ENCODE data around the gene UBE2C.
"Not testable (repeated sequence)": the region's sequence is repeated elsewhere in the genome, so short reads cannot be mapped to it uniquely, and the experiment has no call there.

UBE2C gene

DNA sequence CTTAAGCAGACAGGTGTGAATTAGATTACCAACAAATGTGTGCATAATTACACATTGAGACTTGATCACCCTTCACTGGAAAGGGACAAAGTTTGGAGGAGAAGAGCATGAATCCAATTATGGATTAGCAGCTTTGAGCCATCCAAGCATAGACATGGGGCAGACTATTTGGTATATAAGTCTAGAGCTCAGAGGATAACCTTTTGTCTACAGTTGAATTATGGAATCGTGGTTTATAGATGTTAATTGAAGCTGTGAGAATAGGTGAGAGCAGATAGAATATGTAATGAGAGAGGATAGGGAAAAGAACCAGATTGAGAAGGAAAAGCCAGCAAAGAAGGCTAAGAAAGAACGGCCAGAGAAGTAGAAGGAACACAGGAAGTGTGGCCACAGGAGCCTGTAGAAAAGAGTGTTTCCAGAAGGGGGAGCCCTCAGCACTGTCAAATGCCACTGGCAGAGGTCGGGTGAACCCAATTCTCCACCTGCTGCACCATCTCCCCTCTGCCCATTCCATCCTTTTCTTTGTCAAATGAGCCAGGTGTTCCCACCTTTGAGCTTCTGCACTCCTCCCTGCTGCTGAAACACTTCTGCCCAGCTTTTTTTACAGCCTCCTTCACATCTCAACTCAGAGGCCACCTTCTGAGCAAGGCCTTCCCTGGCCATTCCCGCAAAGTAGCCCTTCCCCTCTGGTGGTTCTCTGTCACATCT, 13.4 kb upstream of the UBE2C start:
- DNase-seq = peak; percentile 67 to 77 (median 73)

DNA sequence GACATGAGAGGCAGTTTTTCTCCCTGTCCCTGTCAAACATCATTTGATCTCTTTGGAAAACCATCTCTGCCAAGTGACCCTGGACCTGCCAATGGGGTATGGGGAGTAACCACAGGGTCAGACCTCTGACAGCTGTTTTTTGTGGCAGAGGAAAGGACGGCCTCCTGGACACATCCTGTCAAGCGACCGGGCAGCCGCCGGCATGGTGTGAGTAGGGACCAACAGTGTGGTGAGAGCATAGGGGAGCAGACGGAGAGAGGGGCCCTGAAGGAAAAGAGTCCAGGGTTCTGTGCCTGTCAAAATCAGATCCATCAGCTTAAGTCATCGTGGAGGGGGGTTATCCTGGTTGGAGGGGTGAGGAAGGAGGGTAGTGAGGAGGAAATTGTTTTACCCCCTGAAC, 10.6 kb upstream of the UBE2C start:
- DNase-seq = no peak

- DNase-seq = no peak
Measured at GRCh38 chr20:45810191-45810970, 2.1 kb upstream of the UBE2C start.

DNA sequence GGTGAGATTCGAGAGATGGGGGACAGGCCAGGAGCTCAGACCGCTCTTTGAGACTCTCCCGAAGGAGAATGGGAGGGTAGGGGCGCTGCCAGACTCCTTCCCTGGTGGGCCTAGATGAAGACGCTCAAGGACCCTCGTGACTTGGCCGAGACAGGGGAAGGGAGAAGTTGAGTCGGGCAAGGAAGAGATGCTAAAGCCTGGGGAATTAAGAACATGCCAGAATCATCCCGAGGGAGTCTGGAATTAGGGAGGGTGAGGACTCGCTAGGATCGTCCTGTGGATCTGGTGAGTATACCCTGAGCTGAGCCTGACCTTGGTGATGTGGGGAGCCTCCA, 529 bp downstream of the UBE2C start:
- no peak for DNase-seq

DNA sequence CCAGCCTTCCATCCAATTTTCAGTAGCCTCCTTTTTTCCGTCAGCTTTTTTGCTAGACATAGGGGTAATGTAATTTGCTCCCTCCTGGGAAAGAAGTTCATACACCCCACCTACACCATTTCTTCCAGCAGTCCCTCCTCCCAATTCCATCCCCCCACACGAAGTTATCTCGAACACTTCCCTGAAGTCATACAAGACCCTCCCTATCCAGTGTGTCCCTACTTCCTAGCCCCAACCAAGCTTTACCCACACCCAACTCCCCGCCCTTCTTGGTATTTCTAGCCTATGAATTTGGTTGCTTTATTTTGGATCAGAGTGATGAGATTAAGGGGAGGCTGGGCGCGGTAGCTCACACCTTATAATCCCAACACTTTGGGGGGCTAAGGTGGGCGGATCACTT, 1.0 kb downstream of the UBE2C start:
- DNase-seq = no peak

DNA sequence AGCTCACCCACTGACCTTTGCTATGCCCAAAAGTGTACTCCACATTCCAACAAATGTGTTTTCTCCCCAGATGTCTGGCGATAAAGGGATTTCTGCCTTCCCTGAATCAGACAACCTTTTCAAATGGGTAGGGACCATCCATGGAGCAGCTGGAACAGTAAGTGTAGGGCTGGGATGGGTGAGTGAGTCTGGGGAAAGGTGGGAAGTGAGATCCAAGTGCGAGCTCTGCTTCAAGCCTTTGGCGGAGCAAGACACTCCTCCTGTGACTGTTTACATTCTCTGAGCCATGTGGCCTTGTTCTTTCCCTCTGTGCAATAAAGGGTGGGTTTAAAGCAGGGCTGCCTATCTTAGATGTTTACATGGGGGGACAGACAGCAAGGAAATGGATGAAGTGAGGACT, 1.9 kb downstream of the UBE2C start:
- no peak for DNase-seq

- no peak for DNase-seq
Measured at GRCh38 chr20:45816951-45817350, 4.5 kb downstream of the UBE2C start.

DNA sequence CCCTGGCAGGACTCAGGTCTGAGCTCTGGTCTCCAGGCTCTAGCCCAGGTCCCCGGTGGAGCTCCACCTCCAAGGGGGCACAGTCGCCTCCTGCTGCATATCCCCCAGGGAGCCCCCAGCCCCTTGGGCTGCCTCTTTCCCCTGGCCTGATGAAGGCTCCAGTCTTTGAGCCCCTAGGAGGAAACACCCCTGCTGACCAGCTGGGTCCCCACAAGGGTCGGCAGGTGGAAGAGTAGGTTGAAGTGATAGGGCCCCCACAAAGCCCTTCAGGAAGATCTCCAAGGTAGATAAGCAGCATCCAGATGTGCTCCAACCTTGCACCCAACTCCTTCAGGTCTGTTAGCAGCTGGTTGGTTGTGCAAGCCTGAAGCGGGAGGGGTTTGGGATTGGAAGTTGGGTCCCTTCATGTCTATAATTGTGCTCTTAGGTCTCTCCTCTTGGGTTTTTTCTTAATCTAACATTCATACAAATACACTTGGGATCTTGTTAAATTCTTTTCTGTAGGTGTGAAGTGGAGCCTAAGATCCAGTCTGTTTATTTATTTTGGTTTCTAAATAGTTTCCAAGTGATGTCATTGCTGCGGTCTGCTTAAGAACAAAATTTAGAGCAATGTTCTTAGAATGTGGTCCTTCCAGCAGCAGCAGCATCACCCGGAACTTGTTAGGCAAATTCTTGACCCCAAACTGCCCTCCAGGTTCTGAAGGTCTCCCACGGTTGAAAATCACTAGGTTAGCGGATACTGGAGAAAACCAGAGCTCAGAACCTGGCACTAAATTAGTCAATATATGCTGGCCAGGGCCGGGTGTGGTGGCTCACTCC, 5.1 kb downstream of the UBE2C start:
- DNase-seq = no peak

- DNase-seq = no peak
Measured at GRCh38 chr20:45818239-45818638, 5.8 kb downstream of the UBE2C start.

DNA sequence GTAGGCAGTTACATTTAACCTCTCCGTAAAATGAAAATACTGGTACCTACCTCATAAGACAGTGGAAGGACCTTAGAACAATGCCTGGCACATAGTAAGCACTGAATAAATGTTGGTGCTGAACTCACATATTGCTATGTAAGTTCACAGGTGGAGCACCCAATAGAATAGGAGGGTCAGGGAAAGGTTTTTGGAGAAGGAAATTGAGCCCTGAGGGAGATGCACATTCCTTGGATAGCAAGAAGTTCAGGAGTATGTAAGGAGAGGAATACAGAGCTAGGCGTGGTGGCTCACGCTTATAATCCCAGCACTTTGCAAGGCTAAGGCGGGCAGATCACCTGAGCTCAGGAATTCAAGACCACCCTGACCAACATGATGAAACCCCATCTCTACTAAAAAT, 7.0 kb downstream of the UBE2C start:
- DNase-seq = no peak

- no peak for DNase-seq
Measured at GRCh38 chr20:45821947-45822346, 9.5 kb downstream of the UBE2C start.

- DNase-seq = peak in 1 of 3 donors; percentile 23
Measured at GRCh38 chr20:45822857-45823256, 10.4 kb downstream of the UBE2C start.

DNA sequence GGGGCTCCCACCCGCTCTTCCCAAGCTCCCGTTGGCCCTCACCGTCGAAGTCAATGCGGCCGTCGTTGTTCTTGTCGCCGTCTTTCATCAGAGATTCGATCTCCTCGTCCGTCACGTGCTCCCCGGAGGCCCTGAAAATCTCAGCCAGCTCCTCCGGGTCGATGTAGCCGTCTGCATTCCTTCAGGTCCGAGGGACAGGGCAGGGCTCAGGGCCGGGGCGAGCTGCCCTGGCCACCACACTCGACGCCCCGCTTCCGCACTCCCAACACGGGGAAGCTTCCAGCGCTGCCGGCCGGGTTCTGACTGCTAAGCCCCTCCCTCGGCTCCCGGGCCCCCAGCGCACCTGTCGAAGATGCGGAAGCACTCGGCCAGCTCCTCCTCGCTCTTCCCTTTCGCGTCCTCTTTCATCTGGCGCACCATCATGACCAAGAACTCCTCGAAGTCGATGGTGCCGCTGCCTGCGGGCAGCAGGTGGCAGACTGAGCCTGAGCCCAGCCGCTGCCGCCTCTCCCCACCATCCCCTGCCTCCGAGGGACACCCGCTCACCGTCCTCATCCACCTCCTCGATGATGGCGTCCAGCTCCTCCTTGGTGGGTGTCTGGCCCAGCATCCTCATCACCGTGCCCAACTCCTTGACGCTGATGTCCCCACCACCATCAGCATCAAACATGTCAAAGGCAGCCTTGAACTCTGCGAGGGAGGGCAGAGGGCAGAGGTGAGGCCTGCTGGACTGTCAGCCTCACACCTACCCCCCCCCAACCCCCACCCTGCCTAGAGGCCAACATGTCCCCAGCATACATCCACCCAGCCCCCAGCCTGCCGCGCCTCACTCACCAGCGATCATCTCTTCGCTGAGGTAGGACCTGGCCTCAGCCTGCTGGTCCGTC, 11.7 kb downstream of the UBE2C start:
- peak; percentile 49 to 65 (median 56) for DNase-seq

- DNase-seq = peak in 1 of 3 donors; percentile 17
Measured at GRCh38 chr20:45826381-45827019, 14.1 kb downstream of the UBE2C start.

GRCh38 chr20:45827030-45827652, 14.7 kb downstream of the UBE2C start, which contains the start of gene TNNC2:
TSS of gene TNNC2 (minus strand) at chr20:45827312. CDS start at chr20:45827248, 64 bp downstream.
- DNase-seq = no peak

- DNase-seq = no peak
Measured at GRCh38 chr20:45827712-45828111, 15.3 kb downstream of the UBE2C start.

GRCh38 chr20:45828589-45828988, 16.1 kb downstream of the UBE2C start:
- no peak for DNase-seq

DNA sequence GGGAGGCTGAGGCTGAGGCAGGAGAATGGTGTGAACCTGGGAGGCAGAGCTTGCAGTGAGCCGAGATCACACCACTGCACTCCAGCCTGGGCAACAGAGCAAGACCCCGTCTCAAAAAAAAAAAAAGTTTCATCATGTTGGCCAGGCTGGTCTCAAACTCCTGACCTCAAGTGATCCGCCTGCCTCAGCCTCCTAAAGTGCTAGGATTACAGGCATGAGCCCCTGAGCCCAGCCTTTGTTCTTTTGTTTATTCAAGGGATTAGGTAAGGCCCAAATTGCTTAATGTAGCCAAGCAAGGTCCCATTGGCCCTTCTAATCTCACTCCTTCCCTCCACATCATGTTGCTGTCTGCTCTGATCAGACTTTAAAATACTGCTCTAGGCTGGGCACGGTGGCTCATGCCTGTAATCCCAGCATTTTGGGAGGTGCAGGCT, 17.2 kb downstream of the UBE2C start:
- not testable (repeated sequence) for DNase-seq

DNA sequence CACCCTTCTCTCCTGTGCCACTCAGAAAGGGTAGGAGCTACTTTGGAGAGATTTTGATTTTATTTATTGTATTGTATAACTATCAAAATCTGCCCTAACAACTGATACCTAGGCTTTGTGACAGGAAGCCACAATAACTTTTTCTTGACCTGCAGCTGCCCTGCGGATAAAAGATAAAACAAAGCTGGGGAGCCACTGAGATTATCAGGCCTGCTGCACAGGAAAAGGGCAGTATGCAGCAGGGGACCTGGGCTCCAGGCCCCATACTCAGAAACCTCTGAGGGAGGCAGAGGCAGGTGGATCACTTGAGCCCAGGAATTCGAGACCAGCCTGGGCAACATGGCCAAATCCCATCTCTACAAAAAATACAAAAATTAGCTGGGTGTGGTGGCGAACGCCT, 20.2 kb downstream of the UBE2C start:
- DNase-seq = no peak

GRCh38 chr20:45833030-45833882, 20.8 kb downstream of the UBE2C start, which contains the start of gene SNX21:
TSS of gene SNX21 (plus strand) at chr20:45833799. CDS start at chr20:45833920, 121 bp downstream.
- DNase-seq = peak; percentile 84 to 87 (median 86)
